ENCODE results near the gene UCMA. TPM values are rescaled to one million over a fixed set of nuclear protein-coding genes. Genes with fewer than 3 reads are reported as not detected.

UCMA gene
- total RNA-seq, 1 experiment from 2014 or later: not detected

DNA sequence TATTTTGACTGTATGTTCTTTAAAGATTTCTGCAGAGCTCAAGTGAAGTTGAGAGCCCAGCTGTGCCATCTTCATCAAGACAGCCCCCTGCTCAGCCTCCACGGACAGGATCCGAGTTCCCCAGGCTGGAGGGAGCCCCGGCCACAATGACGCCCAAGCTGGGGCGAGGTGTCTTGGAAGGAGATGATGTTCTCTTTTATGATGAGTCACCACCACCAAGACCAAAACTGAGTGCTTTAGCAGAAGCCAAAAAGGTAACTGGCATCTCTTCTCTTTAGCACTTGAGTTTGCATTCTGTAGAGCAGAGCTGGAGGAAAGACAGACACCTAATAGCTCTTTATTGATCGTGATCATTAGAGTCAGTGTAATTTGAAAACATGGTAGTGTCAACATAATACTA lies 39.2 kb downstream of the UCMA start:
- intact Hi-C loops (cut with micrococcal nuclease; ENCODE audit: unreplicated experiment): no loop called here
- Histone ChIP-seq H3K27me3 (replicated peaks; ENCODE audit: insufficient read depth, low read depth, low read length, poor library complexity) (no peaks in the 10 kb centered on the region), H3K9me3 (ENCODE audit: low read depth, low read length, poor library complexity, severe bottlenecking) (no peaks in the 10 kb centered on the region), H3K36me3 (ENCODE audit: insufficient read depth, low read length, poor library complexity, severe bottlenecking) (peaks cover 88% of the 10 kb centered on the region), H3K4me1 (ENCODE audit: insufficient read depth, low read length, poor library complexity, severe bottlenecking) (no peaks in the 10 kb centered on the region), H3K4me3 (ENCODE audit: low read depth, low read length, poor library complexity, severe bottlenecking) (no peak overlapping the region), H3K27ac (ENCODE audit: low read depth, low read length, poor library complexity, severe bottlenecking) (no peak overlapping the region)
- POLR2A ChIA-PET (ENCODE audit: low non-redundant PET): no interaction called here
- TF ChIP-seq, protein P1, sequence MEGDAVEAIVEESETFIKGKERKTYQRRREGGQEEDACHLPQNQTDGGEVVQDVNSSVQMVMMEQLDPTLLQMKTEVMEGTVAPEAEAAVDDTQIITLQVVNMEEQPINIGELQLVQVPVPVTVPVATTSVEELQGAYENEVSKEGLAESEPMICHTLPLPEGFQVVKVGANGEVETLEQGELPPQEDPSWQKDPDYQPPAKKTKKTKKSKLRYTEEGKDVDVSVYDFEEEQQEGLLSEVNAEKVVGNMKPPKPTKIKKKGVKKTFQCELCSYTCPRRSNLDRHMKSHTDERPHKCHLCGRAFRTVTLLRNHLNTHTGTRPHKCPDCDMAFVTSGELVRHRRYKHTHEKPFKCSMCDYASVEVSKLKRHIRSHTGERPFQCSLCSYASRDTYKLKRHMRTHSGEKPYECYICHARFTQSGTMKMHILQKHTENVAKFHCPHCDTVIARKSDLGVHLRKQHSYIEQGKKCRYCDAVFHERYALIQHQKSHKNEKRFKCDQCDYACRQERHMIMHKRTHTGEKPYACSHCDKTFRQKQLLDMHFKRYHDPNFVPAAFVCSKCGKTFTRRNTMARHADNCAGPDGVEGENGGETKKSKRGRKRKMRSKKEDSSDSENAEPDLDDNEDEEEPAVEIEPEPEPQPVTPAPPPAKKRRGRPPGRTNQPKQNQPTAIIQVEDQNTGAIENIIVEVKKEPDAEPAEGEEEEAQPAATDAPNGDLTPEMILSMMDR (conservative IDR thresholded peaks at IDR 0.05; ENCODE audit: low read depth, low read length): no peak
- TF ChIP-seq EZH2 (IDR thresholded peaks at IDR 0.05; ENCODE audit: borderline replicate concordance, low read depth, low read length, poor library complexity, severe bottlenecking): no peak
- no TSS peak for BruUV-seq (replicated peaks)
- CTCF ChIA-PET: no interaction called here
- DNase-seq (ENCODE audit: low spot score): no peak

DNA sequence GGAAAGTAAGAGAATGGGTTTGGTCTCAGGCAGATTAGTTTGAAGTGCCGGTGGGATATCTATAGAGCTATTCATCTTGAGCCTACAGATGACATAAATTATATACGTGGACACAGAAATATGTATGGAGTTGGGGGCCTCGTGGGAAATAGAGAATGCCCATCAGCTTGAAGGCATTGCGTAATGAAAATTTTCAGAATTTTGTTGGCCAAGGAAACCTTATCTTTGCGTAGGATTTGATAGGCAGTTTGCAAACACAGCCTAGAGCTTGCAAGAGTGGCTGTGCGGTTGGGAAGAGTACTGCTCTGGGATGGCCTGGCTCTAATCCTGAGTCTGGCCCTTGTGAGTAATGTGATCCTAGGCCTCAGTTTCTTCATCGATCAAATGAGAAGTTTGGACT lies 40.5 kb downstream of the UCMA start:
- CTCF ChIA-PET: no interaction called here
- Histone ChIP-seq H3K27me3 (replicated peaks; ENCODE audit: insufficient read depth, low read depth, low read length, poor library complexity) (no peaks in the 10 kb centered on the region), H3K4me3 (ENCODE audit: low read depth, low read length, poor library complexity, severe bottlenecking) (no peak overlapping the region), H3K36me3 (ENCODE audit: insufficient read depth, low read length, poor library complexity, severe bottlenecking) (peaks cover 81% of the 10 kb centered on the region), H3K9me3 (ENCODE audit: low read depth, low read length, poor library complexity, severe bottlenecking) (no peaks in the 10 kb centered on the region), H3K27ac (ENCODE audit: low read depth, low read length, poor library complexity, severe bottlenecking) (no peak overlapping the region), H3K4me1 (ENCODE audit: insufficient read depth, low read length, poor library complexity, severe bottlenecking) (no peaks in the 10 kb centered on the region)
- BruUV-seq (replicated peaks): no TSS peak
- no peak for DNase-seq (ENCODE audit: low spot score)
- POLR2A ChIA-PET (ENCODE audit: low non-redundant PET): no interaction called here
- TF ChIP-seq, protein P1 (conservative IDR thresholded peaks at IDR 0.05; ENCODE audit: low read depth, low read length): no peak
- TF ChIP-seq EZH2 (IDR thresholded peaks at IDR 0.05; ENCODE audit: borderline replicate concordance, low read depth, low read length, poor library complexity, severe bottlenecking): no peak
- intact Hi-C loops (cut with micrococcal nuclease; ENCODE audit: unreplicated experiment): no loop called here

- no peak overlapping the region for H3K27ac ChIP-seq (ENCODE audit: low read depth, low read length, poor library complexity, severe bottlenecking)
- TF ChIP-seq, protein P1 (conservative IDR thresholded peaks at IDR 0.05; ENCODE audit: low read depth, low read length): no peak
- no peak for TF ChIP-seq EZH2 (IDR thresholded peaks at IDR 0.05; ENCODE audit: borderline replicate concordance, low read depth, low read length, poor library complexity, severe bottlenecking)
- POLR2A ChIA-PET (ENCODE audit: low non-redundant PET): interaction anchor here (0.6 kb wide), 1 partner anchor 18 kb away, joined by 3 read pairs; no protein-coding TSS in a partner anchor
- no peak for DNase-seq (ENCODE audit: low spot score)
- CTCF ChIA-PET: no interaction called here
- H3K27me3 ChIP-seq (replicated peaks; ENCODE audit: insufficient read depth, low read depth, low read length, poor library complexity): no peaks in the 10 kb centered on the region
- intact Hi-C loops (cut with micrococcal nuclease; ENCODE audit: unreplicated experiment): no loop called here
- H3K36me3 ChIP-seq (ENCODE audit: insufficient read depth, low read length, poor library complexity, severe bottlenecking): peaks cover 80% of the 10 kb centered on the region
- H3K4me3 ChIP-seq (ENCODE audit: low read depth, low read length, poor library complexity, severe bottlenecking): no peak overlapping the region
- BruUV-seq (replicated peaks): no TSS peak
- no peaks in the 10 kb centered on the region for H3K4me1 ChIP-seq (ENCODE audit: insufficient read depth, low read length, poor library complexity, severe bottlenecking)
- no peaks in the 10 kb centered on the region for H3K9me3 ChIP-seq (ENCODE audit: low read depth, low read length, poor library complexity, severe bottlenecking)
These were observed 42.8 kb downstream of the UCMA start for GRCh38 chr10:13191362-13191761.

Measured in A673 (cell line).